ENCODE data around the gene EVX1. TPM values are rescaled to one million over a fixed set of nuclear protein-coding genes. Genes with fewer than 3 reads are reported as not detected.

EVX1 gene
- polyA plus RNA-seq, 1 donor (not counting 4 experiments of a cell fraction or from before 2014, with no cell fraction given): not detected

GRCh38 chr7:27198138-27198841 lies 44.3 kb upstream of the EVX1 start:
- TF ChIP-seq CTCF (optimal IDR thresholded peaks at IDR 0.05 in 1 of 3, IDR thresholded peaks at IDR 0.05 in 1 of 3, conservative IDR thresholded peaks at IDR 0.05 in 1 of 3; ENCODE audit: extremely low read depth in 1 of 3, insufficient read depth in 2 of 3, low read length in 3 of 3) (no peak), EZH2 (IDR thresholded peaks at IDR 0.05; ENCODE audit: low read length) (peak; percentile 91)
- DNase-seq (ENCODE audit: low read depth, low spot score) (no peak), FAIRE-seq (no peak)
- H3K4me3 ChIP-seq (ENCODE audit: control insufficient read depth in 2 of 3, extremely low read depth in 1 of 3, insufficient read depth in 2 of 3, low read depth in 1 of 3, low read length in 3 of 3): peak overlapping the region in 1 of 3 experiments; percentile 43
- dilution Hi-C loops (cut with MboI; ENCODE audit: extremely low pct_ligation_motif_present, low sequenced_read_pairs): no loop called here
- H3K27ac ChIP-seq (ENCODE audit: control insufficient read depth, insufficient read depth, low read length): no peak overlapping the region
- H3K36me3 ChIP-seq (ENCODE audit: control insufficient read depth in 2 of 2, extremely low read depth in 1 of 2, insufficient read depth in 2 of 2, low read length in 2 of 2): no peaks in the 10 kb centered on the region
- no peak overlapping the region for H3K9ac ChIP-seq (ENCODE audit: control insufficient read depth, extremely low read depth, insufficient read depth, low read length)
- H3K9me1 ChIP-seq (ENCODE audit: control insufficient read depth, extremely low read depth, insufficient read depth, low read length): no peaks in the 10 kb centered on the region
- H2AFZ ChIP-seq (ENCODE audit: control insufficient read depth, low read length): no peak overlapping the region
- H4K20me1 ChIP-seq (ENCODE audit: control insufficient read depth, extremely low read depth, insufficient read depth, low read length): no peaks in the 10 kb centered on the region
- H3K27me3 ChIP-seq (ENCODE audit: control insufficient read depth, extremely low read depth, insufficient read depth, low read length): peaks cover 84% of the 10 kb centered on the region
- H3K4me2 ChIP-seq (ENCODE audit: control insufficient read depth, extremely low read depth, insufficient read depth, low read depth, low read length): no peak overlapping the region
- peaks cover 7% of the 10 kb centered on the region for H3K4me1 ChIP-seq (ENCODE audit: control insufficient read depth, extremely low read depth, insufficient read depth, low read length)
- no peaks in the 10 kb centered on the region for H3K79me2 ChIP-seq (ENCODE audit: control insufficient read depth, insufficient read depth, low read length)
- H3K9me3 ChIP-seq (ENCODE audit: control insufficient read depth, low read depth, low read length): no peaks in the 10 kb centered on the region

DNA sequence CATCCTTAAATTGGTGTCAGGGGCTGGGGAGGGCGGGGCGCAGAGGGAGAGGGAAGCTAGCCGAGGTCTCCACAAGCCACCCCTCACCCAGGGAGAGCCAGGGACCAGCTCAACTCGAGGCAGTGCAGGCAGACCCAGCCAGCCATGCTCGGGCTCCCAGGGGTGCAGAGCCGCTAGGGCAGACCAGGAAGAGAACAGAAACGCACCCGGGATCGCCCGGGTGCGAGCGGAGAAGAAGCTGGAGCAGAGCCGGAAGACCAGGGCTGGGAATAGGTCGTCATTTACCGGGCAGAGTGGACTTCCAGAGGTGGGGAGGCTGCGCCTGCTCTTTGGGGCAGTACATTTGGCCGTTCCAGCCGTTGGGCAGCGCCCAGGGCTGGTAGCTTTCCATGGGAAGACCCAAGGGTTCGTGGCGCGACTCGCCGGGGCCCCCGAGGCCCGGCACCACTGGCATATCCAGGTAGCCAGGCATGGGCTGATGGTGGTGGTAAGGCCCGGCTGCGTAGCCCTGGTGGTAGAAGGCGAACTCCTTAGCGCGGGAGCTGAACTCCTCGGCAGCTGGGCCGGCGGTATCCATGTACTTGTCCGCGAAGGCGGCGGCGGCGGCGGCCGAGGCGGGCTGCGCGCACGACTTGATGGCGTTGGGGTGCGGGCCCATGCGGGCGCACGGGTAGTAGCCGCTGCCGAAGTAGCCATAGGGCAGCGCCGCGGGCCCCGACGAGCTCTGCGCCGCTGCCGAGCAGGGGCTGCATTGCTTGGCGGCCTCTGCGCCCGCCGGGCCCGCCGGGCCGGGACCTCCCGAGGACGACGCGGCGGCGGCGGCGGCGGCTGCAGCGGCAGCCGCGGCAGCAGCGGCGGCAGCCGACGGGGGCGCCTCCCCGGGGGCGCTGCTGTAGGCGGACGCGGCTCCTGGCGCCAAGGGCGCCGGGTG lies 43.5 kb upstream of the EVX1 start:
- Histone ChIP-seq H3K9ac (ENCODE audit: control insufficient read depth, extremely low read depth, insufficient read depth, low read length) (no peak overlapping the region), H3K4me1 (ENCODE audit: control insufficient read depth, extremely low read depth, insufficient read depth, low read length) (peaks cover 7% of the 10 kb centered on the region), H3K9me3 (ENCODE audit: control insufficient read depth, low read depth, low read length) (no peaks in the 10 kb centered on the region), H4K20me1 (ENCODE audit: control insufficient read depth, extremely low read depth, insufficient read depth, low read length) (no peaks in the 10 kb centered on the region), H2AFZ (ENCODE audit: control insufficient read depth, low read length) (no peak overlapping the region), H3K79me2 (ENCODE audit: control insufficient read depth, insufficient read depth, low read length) (no peaks in the 10 kb centered on the region), H3K4me2 (ENCODE audit: control insufficient read depth, extremely low read depth, insufficient read depth, low read depth, low read length) (peak overlapping the region; percentile 67), H3K27me3 (ENCODE audit: control insufficient read depth, extremely low read depth, insufficient read depth, low read length) (peaks cover 84% of the 10 kb centered on the region), H3K36me3 (ENCODE audit: control insufficient read depth in 2 of 2, extremely low read depth in 1 of 2, insufficient read depth in 2 of 2, low read length in 2 of 2) (no peaks in the 10 kb centered on the region), H3K4me3 (ENCODE audit: control insufficient read depth in 2 of 3, extremely low read depth in 1 of 3, insufficient read depth in 2 of 3, low read depth in 1 of 3, low read length in 3 of 3) (peak overlapping the region in 1 of 3 experiments; percentile 43), H3K27ac (ENCODE audit: control insufficient read depth, insufficient read depth, low read length) (no peak overlapping the region), H3K9me1 (ENCODE audit: control insufficient read depth, extremely low read depth, insufficient read depth, low read length) (no peaks in the 10 kb centered on the region)
- FAIRE-seq (no peak), DNase-seq (ENCODE audit: low read depth, low spot score) (no peak)
- TF ChIP-seq CTCF (optimal IDR thresholded peaks at IDR 0.05 in 1 of 3, IDR thresholded peaks at IDR 0.05 in 1 of 3, conservative IDR thresholded peaks at IDR 0.05 in 1 of 3; ENCODE audit: extremely low read depth in 1 of 3, insufficient read depth in 2 of 3, low read length in 3 of 3) (no peak), EZH2 (IDR thresholded peaks at IDR 0.05; ENCODE audit: low read length) (peak; percentile 99)
- dilution Hi-C loops (cut with MboI; ENCODE audit: extremely low pct_ligation_motif_present, low sequenced_read_pairs): no loop called here

Measured in keratinocyte (primary cell).